Liver (tissue), 9 donors: ENCODE results near the gene MAN2B2. TPM values are rescaled to one million over a fixed set of nuclear protein-coding genes. Genes with fewer than 3 reads are reported as not detected.

Experiments
- DNase-seq: peaks from one replicate; pipeline ENCODE4 v3.0.0-alpha.2; 2017; ENCODE audit warnings: low spot score
- H3K27ac ChIP-seq, 2 donors: one replicate each; pipeline ENCODE4 v1.7.0; 2013; ENCODE audit warnings: inconsistent platforms in 2 of 2, low read length in 2 of 2, control low read depth in 1 of 2, low read depth in 1 of 2, mild to moderate bottlenecking in 1 of 2
- H3K27me3 ChIP-seq, 4 donors: one replicate each; pipeline versions ENCODE4 v1.6.1 to v1.7.0; 2013; ENCODE audit warnings: low read length in 3 of 4, inconsistent platforms in 1 of 4, mild to moderate bottlenecking in 1 of 4, moderate library complexity in 1 of 4; ENCODE audit not compliant: control insufficient read depth in 4 of 4, insufficient read depth in 4 of 4
- H3K36me3 ChIP-seq, 4 donors: one replicate each; pipeline versions ENCODE4 v1.6.1 to v1.7.0; 2013; ENCODE audit warnings: low read length in 3 of 4, mild to moderate bottlenecking in 3 of 4, low read depth in 1 of 4, moderate library complexity in 1 of 4; ENCODE audit not compliant: control insufficient read depth in 4 of 4, insufficient read depth in 3 of 4
- H3K4me1 ChIP-seq, 4 donors: one replicate each; pipeline versions ENCODE4 v1.6.1 to v1.7.0; 2013; ENCODE audit warnings: low read length in 3 of 4, mild to moderate bottlenecking in 3 of 4, moderate library complexity in 1 of 4; ENCODE audit not compliant: control insufficient read depth in 4 of 4, insufficient read depth in 4 of 4
- H3K4me3 ChIP-seq, 3 donors: one replicate each; pipeline versions ENCODE4 v1.6.1 to v1.7.0; 2013; ENCODE audit warnings: low read length in 3 of 3, control low read depth in 1 of 3, low read depth in 1 of 3, mild to moderate bottlenecking in 1 of 3
- H3K9ac ChIP-seq, 2 donors: one replicate each; pipeline ENCODE4 v1.7.0; 2013; ENCODE audit warnings: low read length in 2 of 2, mild to moderate bottlenecking in 2 of 2, moderate library complexity in 2 of 2, control low read depth in 1 of 2, low read depth in 1 of 2
- H3K9me3 ChIP-seq, 4 donors: one replicate each; pipeline versions ENCODE4 v1.6.1 to v1.7.0; 2013; ENCODE audit warnings: low read length in 3 of 4; ENCODE audit not compliant: control insufficient read depth in 4 of 4
- EGR1 ChIP-seq, 2 donors: IDR thresholded peaks; 2 replicates each; pipeline ENCODE4 v1.6.1; 2016 to 2018; ENCODE audit warnings: antibody characterized with exemption in 2 of 2, low read depth in 2 of 2
- FOXA1 ChIP-seq: IDR thresholded peaks from 2 replicates; pipeline ENCODE4 v1.6.1; 2016; ENCODE audit warnings: antibody characterized with exemption
- FOXA2 ChIP-seq: IDR thresholded peaks from 2 replicates; pipeline ENCODE4 v1.6.1; 2016; ENCODE audit warnings: antibody characterized with exemption
- GABPA ChIP-seq, 2 donors: IDR thresholded peaks in 1 of 2; conservative IDR thresholded peaks in 1 of 2; 2 replicates each; pipeline ENCODE4 v1.6.1; 2016; ENCODE audit warnings: antibody characterized with exemption in 2 of 2, mild to moderate bottlenecking in 1 of 2, moderate library complexity in 1 of 2
- HNF4A ChIP-seq, 2 donors: conservative IDR thresholded peaks; 2 replicates each; pipeline ENCODE4 v1.6.1; 2016; ENCODE audit warnings: antibody characterized with exemption in 2 of 2, mild to moderate bottlenecking in 2 of 2
- JUND ChIP-seq, 2 donors: IDR thresholded peaks; 2 replicates each; pipeline ENCODE4 v1.6.1; 2016; ENCODE audit warnings: antibody characterized with exemption in 2 of 2
- NR2F2 ChIP-seq: IDR thresholded peaks from 2 replicates; pipeline ENCODE4 v1.6.1; 2016; ENCODE audit warnings: antibody characterized with exemption
- RAD21 ChIP-seq, 2 donors: IDR thresholded peaks; 2 replicates each; pipeline ENCODE4 v1.6.1; 2016; ENCODE audit warnings: antibody characterized with exemption in 2 of 2, mild to moderate bottlenecking in 2 of 2
- RXRA ChIP-seq, 2 donors: IDR thresholded peaks; 2 replicates each; pipeline ENCODE4 v1.6.1; 2017 to 2018; ENCODE audit warnings: antibody characterized with exemption in 2 of 2, mild to moderate bottlenecking in 1 of 2
- SP1 ChIP-seq: IDR thresholded peaks from 2 replicates; pipeline ENCODE4 v1.6.1; 2018; ENCODE audit warnings: antibody characterized with exemption, mild to moderate bottlenecking
- TAF1 ChIP-seq: conservative IDR thresholded peaks from 2 replicates; pipeline ENCODE4 v1.6.1; 2016; ENCODE audit warnings: antibody characterized with exemption, mild to moderate bottlenecking
- YY1 ChIP-seq: IDR thresholded peaks from 2 replicates; pipeline ENCODE4 v1.6.1; 2016; ENCODE audit warnings: antibody characterized with exemption, mild to moderate bottlenecking
- WGBS: extraction: QIAGEN DNeasy Blood & Tissue Kit; methylation state at CpG from one replicate; pipeline ENCODE4 v1.1.7; 2013; 5-methylcytosine and 5-hydroxymethylcytosine counted together
- polyA plus RNA-seq, 2 donors: library from polyadenylated mRNA; stranded (reverse) in 1 of 2; unstranded in 1 of 2; fragments of 200-250 nt in 1 of 2; fragments of >200 nt in 1 of 2; fragmentation: Nextera tagmentation in 1 of 2; extraction: Ambion mirVana in 1 of 2; gene quantifications; one replicate each; pipeline versions ENCODE4 v1.2.1 to v1.2.3, GENCODE V29; 2013 to 2015
- total RNA-seq, 2 donors: library from RNA; depleted of rRNA; stranded (reverse); fragments of >200 nt; gene quantifications; one replicate each; pipeline ENCODE4 v1.2.3, GENCODE V29; 2014
- TF ChIP-seq, protein P1 (sequence below): IDR thresholded peaks from 2 replicates; pipeline ENCODE4 v1.6.1; 2016; ENCODE audit warnings: antibody characterized with exemption
- TF ChIP-seq, protein P2 (sequence below): fragments of 150-350 bp; IDR thresholded peaks from 2 replicates; pipeline ENCODE4 v1.5.1; 2017; ENCODE audit warnings: improper control_type of control experiment, low read depth, low read length; ENCODE audit not compliant: missing input control
- TF ChIP-seq, protein P3 (sequence below): IDR thresholded peaks from 2 replicates; pipeline ENCODE4 v1.6.1; 2016; ENCODE audit warnings: antibody characterized with exemption
- TF ChIP-seq, protein P4 (sequence below): IDR thresholded peaks from 2 replicates; pipeline ENCODE4 v1.6.1; 2016; ENCODE audit warnings: antibody characterized with exemption
- TF ChIP-seq, protein P5 (sequence below): IDR thresholded peaks from 2 replicates; pipeline ENCODE4 v1.6.1; 2016; ENCODE audit warnings: antibody characterized with exemption, mild to moderate bottlenecking
- donor health status: healthy.
- donor health status: healthy.
- donor health status: healthy.
- donor health status: healthy.
- donor health status: healthy.

The MAN2B2 gene
- total and polyA plus RNA-seq, 4 donors, result 14.7 to 29.7 (median 22.5) TPM

DNA sequence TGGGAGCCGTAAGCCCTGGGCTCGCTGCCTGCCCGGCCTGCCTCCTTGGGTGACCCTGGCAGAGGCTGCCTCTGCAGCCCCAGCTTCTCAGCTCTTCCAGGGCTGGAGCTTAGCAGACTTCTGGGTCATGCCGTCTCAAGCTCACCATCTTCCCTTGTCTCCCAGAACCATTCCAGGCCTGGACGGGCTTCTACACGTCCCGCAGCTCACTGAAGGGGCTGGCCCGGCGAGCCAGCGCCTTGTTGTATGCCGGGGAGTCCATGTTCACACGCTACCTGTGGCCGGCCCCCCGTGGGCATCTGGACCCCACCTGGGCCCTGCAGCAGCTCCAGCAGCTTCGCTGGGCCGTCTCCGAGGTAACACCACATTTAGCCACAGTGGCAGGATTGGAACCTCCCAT lies 22.0 kb downstream of the MAN2B2 start:
- no peak for DNase-seq
- H3K27me3 ChIP-seq, result no peaks in the 10 kb centered on the region
- peaks cover 0 to 1% (median 0%) of the 10 kb centered on the region in 4 donors for H3K9me3 ChIP-seq
- H3K9ac ChIP-seq, result no peak overlapping the region
- no peak overlapping the region for H3K4me3 ChIP-seq
- no peaks in the 10 kb centered on the region for H3K4me1 ChIP-seq
- H3K27ac ChIP-seq, result no peak overlapping the region
- peaks cover 2 to 32% (median 15%) of the 10 kb centered on the region in 4 donors for H3K36me3 ChIP-seq
- WGBS, result 96% methylated on average over 17 of the region's 17 CpGs
- TF ChIP-seq SP1 (no peak), HNF4A (conservative IDR thresholded peaks at IDR 0.05) (no peak), FOXA1 (no peak), JUND (IDR thresholded peaks at IDR 0.05) (no peak), GABPA (IDR thresholded peaks at IDR 0.05 in 1 of 2, conservative IDR thresholded peaks at IDR 0.05 in 1 of 2) (no peak), NR2F2 (no peak), EGR1 (IDR thresholded peaks at IDR 0.05; ENCODE audit: low read depth in 2 of 2) (no peak), TAF1 (no peak), YY1 (no peak)
- TF ChIP-seq, protein P1, sequence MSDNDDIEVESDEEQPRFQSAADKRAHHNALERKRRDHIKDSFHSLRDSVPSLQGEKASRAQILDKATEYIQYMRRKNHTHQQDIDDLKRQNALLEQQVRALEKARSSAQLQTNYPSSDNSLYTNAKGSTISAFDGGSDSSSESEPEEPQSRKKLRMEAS, result no peak
- TF ChIP-seq, protein P2, sequence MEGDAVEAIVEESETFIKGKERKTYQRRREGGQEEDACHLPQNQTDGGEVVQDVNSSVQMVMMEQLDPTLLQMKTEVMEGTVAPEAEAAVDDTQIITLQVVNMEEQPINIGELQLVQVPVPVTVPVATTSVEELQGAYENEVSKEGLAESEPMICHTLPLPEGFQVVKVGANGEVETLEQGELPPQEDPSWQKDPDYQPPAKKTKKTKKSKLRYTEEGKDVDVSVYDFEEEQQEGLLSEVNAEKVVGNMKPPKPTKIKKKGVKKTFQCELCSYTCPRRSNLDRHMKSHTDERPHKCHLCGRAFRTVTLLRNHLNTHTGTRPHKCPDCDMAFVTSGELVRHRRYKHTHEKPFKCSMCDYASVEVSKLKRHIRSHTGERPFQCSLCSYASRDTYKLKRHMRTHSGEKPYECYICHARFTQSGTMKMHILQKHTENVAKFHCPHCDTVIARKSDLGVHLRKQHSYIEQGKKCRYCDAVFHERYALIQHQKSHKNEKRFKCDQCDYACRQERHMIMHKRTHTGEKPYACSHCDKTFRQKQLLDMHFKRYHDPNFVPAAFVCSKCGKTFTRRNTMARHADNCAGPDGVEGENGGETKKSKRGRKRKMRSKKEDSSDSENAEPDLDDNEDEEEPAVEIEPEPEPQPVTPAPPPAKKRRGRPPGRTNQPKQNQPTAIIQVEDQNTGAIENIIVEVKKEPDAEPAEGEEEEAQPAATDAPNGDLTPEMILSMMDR, result no peak
- TF ChIP-seq, protein P3, sequence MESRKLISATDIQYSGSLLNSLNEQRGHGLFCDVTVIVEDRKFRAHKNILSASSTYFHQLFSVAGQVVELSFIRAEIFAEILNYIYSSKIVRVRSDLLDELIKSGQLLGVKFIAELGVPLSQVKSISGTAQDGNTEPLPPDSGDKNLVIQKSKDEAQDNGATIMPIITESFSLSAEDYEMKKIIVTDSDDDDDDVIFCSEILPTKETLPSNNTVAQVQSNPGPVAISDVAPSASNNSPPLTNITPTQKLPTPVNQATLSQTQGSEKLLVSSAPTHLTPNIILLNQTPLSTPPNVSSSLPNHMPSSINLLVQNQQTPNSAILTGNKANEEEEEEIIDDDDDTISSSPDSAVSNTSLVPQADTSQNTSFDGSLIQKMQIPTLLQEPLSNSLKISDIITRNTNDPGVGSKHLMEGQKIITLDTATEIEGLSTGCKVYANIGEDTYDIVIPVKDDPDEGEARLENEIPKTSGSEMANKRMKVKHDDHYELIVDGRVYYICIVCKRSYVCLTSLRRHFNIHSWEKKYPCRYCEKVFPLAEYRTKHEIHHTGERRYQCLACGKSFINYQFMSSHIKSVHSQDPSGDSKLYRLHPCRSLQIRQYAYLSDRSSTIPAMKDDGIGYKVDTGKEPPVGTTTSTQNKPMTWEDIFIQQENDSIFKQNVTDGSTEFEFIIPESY, result no peak

DNA sequence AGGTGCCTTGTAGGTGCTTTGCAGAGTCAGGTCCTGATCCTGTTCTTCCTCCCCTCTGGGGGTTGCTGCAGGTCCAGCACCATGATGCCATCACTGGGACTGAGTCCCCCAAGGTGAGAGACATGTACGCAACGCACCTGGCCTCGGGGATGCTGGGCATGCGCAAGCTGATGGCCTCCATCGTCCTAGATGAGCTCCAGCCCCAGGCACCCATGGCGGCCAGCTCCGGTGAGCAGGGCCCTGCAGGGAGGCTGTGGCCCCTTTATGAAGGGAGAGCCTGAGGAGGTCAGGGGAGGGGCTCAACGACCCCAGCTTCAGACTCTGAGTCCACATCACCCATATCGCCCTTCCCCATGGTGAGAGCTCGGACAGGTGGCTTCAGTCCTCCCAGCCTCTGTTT lies 23.1 kb downstream of the MAN2B2 start:
- no peak for DNase-seq
- 95% methylated on average over 10 of the region's 10 CpGs for WGBS

More for the DNA sequence above, 23.1 kb downstream of the MAN2B2 start:
- no peak overlapping the region for H3K4me3 ChIP-seq
- peaks cover 0 to 3% (median 0%) of the 10 kb centered on the region in 4 donors for H3K9me3 ChIP-seq
- no peaks in the 10 kb centered on the region for H3K4me1 ChIP-seq
- peaks cover 2 to 34% (median 20%) of the 10 kb centered on the region in 4 donors for H3K36me3 ChIP-seq
- H3K9ac ChIP-seq, result no peak overlapping the region
- no peaks in the 10 kb centered on the region for H3K27me3 ChIP-seq
- H3K27ac ChIP-seq, result no peak overlapping the region
- no peak for TF ChIP-seq SP1
- TF ChIP-seq RXRA (IDR thresholded peaks at IDR 0.05), result no peak
- TF ChIP-seq FOXA2, result no peak
- TF ChIP-seq RAD21 (IDR thresholded peaks at IDR 0.05), result no peak
- no peak for TF ChIP-seq GABPA (IDR thresholded peaks at IDR 0.05 in 1 of 2, conservative IDR thresholded peaks at IDR 0.05 in 1 of 2)
- TF ChIP-seq, protein P4, sequence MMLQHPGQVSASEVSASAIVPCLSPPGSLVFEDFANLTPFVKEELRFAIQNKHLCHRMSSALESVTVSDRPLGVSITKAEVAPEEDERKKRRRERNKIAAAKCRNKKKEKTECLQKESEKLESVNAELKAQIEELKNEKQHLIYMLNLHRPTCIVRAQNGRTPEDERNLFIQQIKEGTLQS, result no peak
- no peak for TF ChIP-seq JUND (IDR thresholded peaks at IDR 0.05)
- no peak for TF ChIP-seq TAF1
- no peak for TF ChIP-seq FOXA1
- TF ChIP-seq, protein P2, result no peak
- TF ChIP-seq HNF4A (conservative IDR thresholded peaks at IDR 0.05), result no peak
- no peak for TF ChIP-seq YY1
- TF ChIP-seq, protein P1, result no peak
- TF ChIP-seq, protein P3, result no peak
- TF ChIP-seq EGR1 (IDR thresholded peaks at IDR 0.05; ENCODE audit: low read depth in 2 of 2), result no peak
- TF ChIP-seq, protein P5, sequence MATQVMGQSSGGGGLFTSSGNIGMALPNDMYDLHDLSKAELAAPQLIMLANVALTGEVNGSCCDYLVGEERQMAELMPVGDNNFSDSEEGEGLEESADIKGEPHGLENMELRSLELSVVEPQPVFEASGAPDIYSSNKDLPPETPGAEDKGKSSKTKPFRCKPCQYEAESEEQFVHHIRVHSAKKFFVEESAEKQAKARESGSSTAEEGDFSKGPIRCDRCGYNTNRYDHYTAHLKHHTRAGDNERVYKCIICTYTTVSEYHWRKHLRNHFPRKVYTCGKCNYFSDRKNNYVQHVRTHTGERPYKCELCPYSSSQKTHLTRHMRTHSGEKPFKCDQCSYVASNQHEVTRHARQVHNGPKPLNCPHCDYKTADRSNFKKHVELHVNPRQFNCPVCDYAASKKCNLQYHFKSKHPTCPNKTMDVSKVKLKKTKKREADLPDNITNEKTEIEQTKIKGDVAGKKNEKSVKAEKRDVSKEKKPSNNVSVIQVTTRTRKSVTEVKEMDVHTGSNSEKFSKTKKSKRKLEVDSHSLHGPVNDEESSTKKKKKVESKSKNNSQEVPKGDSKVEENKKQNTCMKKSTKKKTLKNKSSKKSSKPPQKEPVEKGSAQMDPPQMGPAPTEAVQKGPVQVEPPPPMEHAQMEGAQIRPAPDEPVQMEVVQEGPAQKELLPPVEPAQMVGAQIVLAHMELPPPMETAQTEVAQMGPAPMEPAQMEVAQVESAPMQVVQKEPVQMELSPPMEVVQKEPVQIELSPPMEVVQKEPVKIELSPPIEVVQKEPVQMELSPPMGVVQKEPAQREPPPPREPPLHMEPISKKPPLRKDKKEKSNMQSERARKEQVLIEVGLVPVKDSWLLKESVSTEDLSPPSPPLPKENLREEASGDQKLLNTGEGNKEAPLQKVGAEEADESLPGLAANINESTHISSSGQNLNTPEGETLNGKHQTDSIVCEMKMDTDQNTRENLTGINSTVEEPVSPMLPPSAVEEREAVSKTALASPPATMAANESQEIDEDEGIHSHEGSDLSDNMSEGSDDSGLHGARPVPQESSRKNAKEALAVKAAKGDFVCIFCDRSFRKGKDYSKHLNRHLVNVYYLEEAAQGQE, result no peak
- TF ChIP-seq NR2F2, result no peak
